Measurements from ENCODE around the gene CSF1.

The CSF1 gene

DNA sequence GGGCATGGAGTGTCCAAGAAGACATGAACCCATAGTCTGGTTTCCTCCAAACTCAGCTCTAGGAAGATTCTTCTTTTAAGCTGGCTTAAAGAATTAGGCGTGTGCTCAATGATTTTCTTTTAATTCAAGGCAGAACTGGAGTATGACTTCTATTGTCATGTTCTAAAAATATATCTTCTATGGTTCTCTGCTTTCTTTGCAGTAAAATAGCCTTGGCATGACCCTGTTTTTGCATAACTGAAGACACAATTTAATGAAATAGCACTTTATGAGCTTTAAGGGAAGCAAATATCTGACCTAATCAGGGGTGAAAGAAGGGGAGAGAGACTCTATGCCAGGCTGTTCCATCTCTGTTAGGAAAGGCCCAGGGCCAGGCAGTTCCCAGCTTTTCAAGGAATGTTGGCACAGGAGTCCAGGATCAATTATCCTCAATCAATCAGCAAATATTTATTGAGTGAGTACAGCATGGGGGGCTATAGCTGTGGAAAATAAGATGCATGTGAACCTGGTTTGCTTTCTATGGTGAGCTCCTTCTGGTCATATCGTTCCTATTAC lies 7.2 kb upstream of the CSF1 start:
- H3K4me3 Mint-ChIP-seq = no peak overlapping the region
- no peak overlapping the region for H3K27ac Mint-ChIP-seq
- no peaks in the 10 kb centered on the region for H3K9me3 Mint-ChIP-seq
- no peaks in the 10 kb centered on the region for H3K36me3 Mint-ChIP-seq (ENCODE audit: low read depth)
- no peak for DNase-seq
- H3K4me1 Mint-ChIP-seq = peaks cover 26% of the 10 kb centered on the region
- peaks cover 29% of the 10 kb centered on the region for H3K27me3 Mint-ChIP-seq (ENCODE audit: low read depth, poor library complexity)
- TF ChIP-seq, protein P1, sequence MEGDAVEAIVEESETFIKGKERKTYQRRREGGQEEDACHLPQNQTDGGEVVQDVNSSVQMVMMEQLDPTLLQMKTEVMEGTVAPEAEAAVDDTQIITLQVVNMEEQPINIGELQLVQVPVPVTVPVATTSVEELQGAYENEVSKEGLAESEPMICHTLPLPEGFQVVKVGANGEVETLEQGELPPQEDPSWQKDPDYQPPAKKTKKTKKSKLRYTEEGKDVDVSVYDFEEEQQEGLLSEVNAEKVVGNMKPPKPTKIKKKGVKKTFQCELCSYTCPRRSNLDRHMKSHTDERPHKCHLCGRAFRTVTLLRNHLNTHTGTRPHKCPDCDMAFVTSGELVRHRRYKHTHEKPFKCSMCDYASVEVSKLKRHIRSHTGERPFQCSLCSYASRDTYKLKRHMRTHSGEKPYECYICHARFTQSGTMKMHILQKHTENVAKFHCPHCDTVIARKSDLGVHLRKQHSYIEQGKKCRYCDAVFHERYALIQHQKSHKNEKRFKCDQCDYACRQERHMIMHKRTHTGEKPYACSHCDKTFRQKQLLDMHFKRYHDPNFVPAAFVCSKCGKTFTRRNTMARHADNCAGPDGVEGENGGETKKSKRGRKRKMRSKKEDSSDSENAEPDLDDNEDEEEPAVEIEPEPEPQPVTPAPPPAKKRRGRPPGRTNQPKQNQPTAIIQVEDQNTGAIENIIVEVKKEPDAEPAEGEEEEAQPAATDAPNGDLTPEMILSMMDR (IDR thresholded peaks at IDR 0.05) = no peak

DNA sequence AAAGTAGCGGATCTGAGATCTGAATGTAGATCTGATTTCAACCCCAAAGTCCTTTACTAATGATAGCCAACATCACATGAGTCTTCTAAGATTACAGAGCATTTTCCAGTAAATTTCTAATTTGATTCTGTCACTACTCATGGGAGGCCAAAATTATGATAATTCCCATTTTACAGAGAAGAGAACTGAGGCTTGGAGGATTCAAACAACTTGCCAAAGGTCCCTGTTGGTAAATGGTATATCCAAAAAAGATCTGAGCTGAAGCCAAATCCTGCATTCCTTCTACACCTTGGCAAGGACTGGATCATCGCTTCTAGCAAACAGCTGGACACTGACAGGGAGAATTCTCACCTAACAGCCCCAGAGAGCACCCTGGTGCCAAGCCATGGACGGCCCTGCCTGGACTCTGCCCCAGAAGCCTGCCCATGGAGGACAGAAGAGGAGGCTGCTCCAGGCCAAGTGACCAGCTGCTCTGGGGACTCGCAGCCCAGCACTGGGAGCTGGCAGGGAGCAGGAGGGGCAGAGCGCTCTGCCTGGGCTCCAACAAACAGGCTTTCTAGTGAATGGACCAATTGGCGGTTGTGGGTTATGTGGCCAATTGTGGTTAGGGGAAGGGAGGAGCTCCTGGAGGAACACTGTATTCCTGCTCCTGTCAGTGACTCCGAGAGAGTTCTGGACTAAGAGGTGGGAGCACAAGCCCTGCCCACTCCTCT lies 6.4 kb upstream of the CSF1 start:
- DNase-seq = no peak
- Mint-ChIP-seq H3K4me1 (peaks cover 34% of the 10 kb centered on the region), H3K27me3 (ENCODE audit: low read depth, poor library complexity) (peaks cover 35% of the 10 kb centered on the region), H3K27ac (no peak overlapping the region), H3K36me3 (ENCODE audit: low read depth) (no peaks in the 10 kb centered on the region), H3K4me3 (no peak overlapping the region), H3K9me3 (no peaks in the 10 kb centered on the region)
- TF ChIP-seq, protein P1 (IDR thresholded peaks at IDR 0.05) = no peak

DNA sequence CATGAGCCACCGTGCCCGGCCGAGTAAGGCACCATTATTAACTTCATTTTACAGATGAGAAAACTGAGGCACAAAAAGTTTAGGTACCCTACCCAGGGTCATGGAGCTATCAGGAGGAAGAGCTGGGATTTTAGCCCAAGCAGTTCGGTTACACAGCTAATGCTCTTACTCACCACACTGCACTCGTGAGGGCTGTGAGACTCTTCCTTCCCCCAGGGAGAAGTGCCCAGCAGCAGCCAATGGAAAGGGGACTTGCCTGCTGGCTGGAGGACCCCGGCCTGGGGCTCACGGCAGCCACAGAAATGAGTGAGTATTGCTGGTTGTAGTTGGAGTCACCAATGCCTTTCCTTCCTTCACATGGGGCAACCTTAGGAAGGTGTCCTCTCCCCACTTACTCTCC lies 5.2 kb upstream of the CSF1 start:
- no peaks in the 10 kb centered on the region for H3K36me3 Mint-ChIP-seq (ENCODE audit: low read depth)
- peaks cover 42% of the 10 kb centered on the region for H3K27me3 Mint-ChIP-seq (ENCODE audit: low read depth, poor library complexity)
- H3K9me3 Mint-ChIP-seq = no peaks in the 10 kb centered on the region
- TF ChIP-seq, protein P1 (IDR thresholded peaks at IDR 0.05) = no peak
- no peak overlapping the region for H3K27ac Mint-ChIP-seq
- no peak overlapping the region for H3K4me3 Mint-ChIP-seq
- DNase-seq = no peak
- peaks cover 46% of the 10 kb centered on the region for H3K4me1 Mint-ChIP-seq

GRCh38 chr1:109906160-109906838 lies 4.3 kb upstream of the CSF1 start:
- peaks cover 37% of the 10 kb centered on the region for H3K27me3 Mint-ChIP-seq (ENCODE audit: low read depth, poor library complexity)
- no peak for DNase-seq
- H3K4me1 Mint-ChIP-seq = peaks cover 47% of the 10 kb centered on the region
- TF ChIP-seq, protein P1 (IDR thresholded peaks at IDR 0.05) = no peak
- H3K4me3 Mint-ChIP-seq = no peak overlapping the region
- no peaks in the 10 kb centered on the region for H3K36me3 Mint-ChIP-seq (ENCODE audit: low read depth)
- H3K27ac Mint-ChIP-seq = peak overlapping the region; percentile 5
- H3K9me3 Mint-ChIP-seq = no peaks in the 10 kb centered on the region

DNA sequence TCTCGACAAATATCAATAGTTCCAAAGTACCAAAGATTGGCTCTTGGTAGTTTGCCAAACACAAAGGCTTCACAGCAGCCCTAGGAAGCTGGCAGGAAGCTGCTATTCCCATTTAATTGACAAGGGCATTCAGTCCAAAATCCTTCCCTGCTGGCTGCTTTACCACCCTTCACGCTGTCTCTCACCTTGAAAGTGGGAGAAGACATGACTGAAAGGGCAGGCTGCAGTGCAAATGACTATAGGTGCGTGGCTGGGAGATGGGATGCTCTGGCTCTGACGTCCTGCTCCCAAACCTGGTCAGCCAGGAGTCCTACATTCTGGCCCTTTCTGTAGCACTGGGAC lies 3.8 kb upstream of the CSF1 start:
- TF ChIP-seq, protein P1 (IDR thresholded peaks at IDR 0.05) = no peak
- Mint-ChIP-seq H3K4me1 (peaks cover 52% of the 10 kb centered on the region), H3K27me3 (ENCODE audit: low read depth, poor library complexity) (peaks cover 40% of the 10 kb centered on the region), H3K9me3 (no peaks in the 10 kb centered on the region), H3K27ac (no peak overlapping the region), H3K36me3 (ENCODE audit: low read depth) (no peaks in the 10 kb centered on the region), H3K4me3 (no peak overlapping the region)
- DNase-seq = no peak

Measured in nephron progenitor cell (in vitro differentiated cells).